Neural cell (in vitro differentiated cells): ENCODE measurements around the gene NUDT19. TPM values are rescaled to one million over a fixed set of nuclear protein-coding genes. Genes with fewer than 3 reads are reported as not detected.
"Not testable (repeated sequence)": the region's sequence is repeated elsewhere in the genome, so short reads cannot be mapped to it uniquely, and the experiment has no call there.

ENCODE experiments used
- H2AFZ ChIP-seq: fragments of 200-600, 300-800 bp; sonication (generic), shearing (Covaris generic); 2 replicates; pipeline ENCODE4 v1.6.0; 2014; ENCODE audit warnings: low read depth, mild to moderate bottlenecking, antibody characterized with exemption, low read length, moderate library complexity
- H3F3A ChIP-seq: fragments of 200-600 bp; shearing (Covaris generic); 2 replicates; pipeline ENCODE4 v1.6.1; 2016; ENCODE audit warnings: mild to moderate bottlenecking, moderate library complexity, mixed read lengths, antibody characterized with exemption, low read length; ENCODE audit not compliant: insufficient read depth, poor library complexity, severe bottlenecking
- H3K27ac ChIP-seq: fragments of 200-600, 300-800 bp; sonication (generic), shearing (Covaris generic); 2 replicates; pipeline ENCODE4 v1.5.1; 2014; ENCODE audit warnings: mild to moderate bottlenecking, low read length, moderate library complexity
- H3K27me3 ChIP-seq: fragments of 300-800, 200-600 bp; sonication (generic), shearing (Covaris generic); 2 replicates; pipeline ENCODE4 v1.6.0; 2014; ENCODE audit warnings: mild to moderate bottlenecking, low read depth, low read length, moderate library complexity; ENCODE audit not compliant: insufficient read depth
- H3K36me3 ChIP-seq: fragments of 300-800, 200-600 bp; sonication (generic), shearing (Covaris generic); 2 replicates; pipeline ENCODE4 v1.5.1; 2014; ENCODE audit warnings: mild to moderate bottlenecking, antibody characterized with exemption, low read length, moderate library complexity; ENCODE audit not compliant: insufficient read depth
- H3K4me2 ChIP-seq: fragments of 300-800, 200-600 bp; sonication (generic), shearing (Covaris generic); 2 replicates; pipeline ENCODE4 v1.6.0; 2014; ENCODE audit warnings: mild to moderate bottlenecking, low read length
- H3K4me3 ChIP-seq: fragments of 300-800, 200-600 bp; sonication (generic), shearing (Covaris generic); 2 replicates; pipeline ENCODE4 v1.5.1; 2014; ENCODE audit warnings: mild to moderate bottlenecking, low read length, moderate library complexity
- H3K79me2 ChIP-seq: fragments of 200-600 bp; shearing (Covaris generic); replicated peaks from 2 replicates; pipeline ENCODE4 v1.6.0; 2014; ENCODE audit warnings: mild to moderate bottlenecking, low read length, moderate library complexity; ENCODE audit not compliant: insufficient read depth
- H3K9ac ChIP-seq: fragments of 300-800, 200-600 bp; sonication (generic), shearing (Covaris generic); 2 replicates; pipeline ENCODE4 v1.6.1; 2016; ENCODE audit warnings: mild to moderate bottlenecking, low read length, mixed read lengths
- H3K9me2 ChIP-seq: fragments of 200-600 bp; shearing (Covaris generic); 2 replicates; pipeline ENCODE4 v1.6.1; 2016; ENCODE audit warnings: mild to moderate bottlenecking, low read length, mixed read lengths; ENCODE audit not compliant: insufficient read depth
- H3K9me3 ChIP-seq: fragments of 200-600, 300-800 bp; sonication (generic), shearing (Covaris generic); 2 replicates; pipeline ENCODE4 v1.6.1; 2016; ENCODE audit warnings: mild to moderate bottlenecking, mixed run types, low read length, moderate library complexity, mixed read lengths
- H4K20me1 ChIP-seq: fragments of 200-600 bp; shearing (Covaris generic); 2 replicates; pipeline ENCODE4 v1.6.1; 2016; ENCODE audit warnings: mild to moderate bottlenecking, mixed run types; ENCODE audit not compliant: insufficient read depth
- EP300 ChIP-seq: fragments of 450-650 bp; conservative IDR thresholded peaks from 2 replicates; pipeline ENCODE4 v1.6.1; 2014; ENCODE audit warnings: antibody characterized with exemption, mild to moderate bottlenecking, moderate library complexity; ENCODE audit not compliant: poor library complexity, severe bottlenecking
- EZH2 ChIP-seq: fragments of 200-600, 300-800 bp; shearing (Covaris generic), sonication (generic); IDR thresholded peaks from 2 replicates; pipeline ENCODE4 v1.6.1; 2014; ENCODE audit warnings: antibody characterized with exemption, low read length, borderline replicate concordance, mild to moderate bottlenecking; ENCODE audit not compliant: insufficient read depth, poor library complexity, severe bottlenecking
- MXI1 ChIP-seq: fragments of 450-650 bp; conservative IDR thresholded peaks from 2 replicates; pipeline ENCODE4 v1.6.1; 2014; ENCODE audit warnings: antibody characterized with exemption, mild to moderate bottlenecking; ENCODE audit not compliant: poor library complexity, severe bottlenecking
- POLR2AphosphoS5 ChIP-seq: IDR thresholded peaks from 2 replicates; pipeline ENCODE4 v1.6.1; 2012
- RAD21 ChIP-seq: fragments of 450-650 bp; conservative IDR thresholded peaks from 2 replicates; pipeline ENCODE4 v1.6.1; 2014; ENCODE audit warnings: antibody characterized with exemption, mild to moderate bottlenecking, moderate library complexity
- SMC3 ChIP-seq: fragments of 450-650 bp; conservative IDR thresholded peaks from 2 replicates; pipeline ENCODE4 v1.6.1; 2014; ENCODE audit warnings: antibody characterized with exemption, mild to moderate bottlenecking, moderate library complexity; ENCODE audit not compliant: poor library complexity
- TAF1 ChIP-seq: IDR thresholded peaks from 2 replicates; pipeline ENCODE4 v1.6.1; 2012; ENCODE audit warnings: low read depth
- polyA plus RNA-seq: library from polyadenylated mRNA; depleted of rRNA; stranded (reverse); fragments of >200 nt; gene quantifications from 2 replicates; pipeline ENCODE4 v1.2.3, GENCODE V29; 2014
- TF ChIP-seq, protein P1 (sequence below): IDR thresholded peaks from 2 replicates; pipeline ENCODE4 v1.6.1; 2012; ENCODE audit warnings: borderline replicate concordance
- TF ChIP-seq, protein P2 (sequence below): fragments of 450-650 bp; IDR thresholded peaks from 2 replicates; pipeline ENCODE4 v1.5.1; 2014; ENCODE audit warnings: antibody characterized with exemption, mild to moderate bottlenecking, moderate library complexity; ENCODE audit not compliant: poor library complexity, severe bottlenecking

NUDT19 gene
- polyA plus RNA-seq, 1 donor from 2014 or later, result 1.2 TPM

DNA sequence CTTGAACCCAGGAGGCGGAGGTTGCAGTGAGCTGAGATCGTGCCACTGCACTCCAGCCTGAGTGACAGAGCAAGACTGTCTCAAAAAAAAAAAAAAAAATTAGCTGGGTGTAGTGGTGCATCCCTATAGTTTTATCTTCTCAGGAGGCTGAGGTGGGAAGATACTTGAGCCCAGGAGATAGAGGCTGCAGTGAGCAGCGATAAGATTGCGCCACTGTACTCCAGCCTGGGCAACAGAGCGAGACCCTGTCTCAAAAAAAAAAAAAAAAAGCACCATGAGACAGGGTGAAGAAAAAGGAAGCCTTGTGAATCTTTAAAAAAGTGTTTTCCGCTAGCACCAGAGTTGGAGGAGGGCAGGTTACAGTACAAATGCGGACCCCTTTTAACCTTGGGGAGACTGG lies 24.6 kb downstream of the NUDT19 start:
- not testable (repeated sequence) for H3K9me2 ChIP-seq, H3K4me3 ChIP-seq, H2AFZ ChIP-seq

DNA sequence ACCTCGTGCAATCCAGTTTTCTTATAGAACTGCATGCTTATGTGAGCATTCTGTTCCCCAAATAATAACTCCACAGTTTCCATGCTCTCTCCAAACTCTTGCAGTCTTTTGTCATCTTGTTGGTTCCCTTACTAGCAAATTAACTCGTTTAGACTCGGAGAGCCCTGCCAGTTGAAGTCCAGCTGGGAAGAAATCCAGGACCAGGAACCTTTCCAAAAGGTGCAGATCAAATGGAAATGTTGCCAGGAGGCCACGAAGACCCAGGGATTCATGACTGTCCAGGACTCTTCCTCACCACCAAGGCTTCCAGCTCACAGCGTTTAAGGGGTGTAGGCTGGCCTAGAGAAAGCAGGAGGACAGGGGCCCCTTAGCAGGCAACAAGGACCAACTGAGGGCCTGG lies 25.9 kb downstream of the NUDT19 start:
- no peaks in the 10 kb centered on the region for H3F3A ChIP-seq
- no peaks in the 10 kb centered on the region for H3K9me3 ChIP-seq
- H3K4me2 ChIP-seq, result no peak overlapping the region
- H3K9ac ChIP-seq, result no peak overlapping the region
- no peaks in the 10 kb centered on the region for H4K20me1 ChIP-seq
- no peak overlapping the region for H3K4me3 ChIP-seq
- TF ChIP-seq POLR2AphosphoS5, result no peak
- TF ChIP-seq MXI1, result no peak
- no peaks in the 10 kb centered on the region for H3K79me2 ChIP-seq
- no peaks in the 10 kb centered on the region for H3K9me2 ChIP-seq
- no peaks in the 10 kb centered on the region for H3K36me3 ChIP-seq
- H3K27me3 ChIP-seq, result no peaks in the 10 kb centered on the region
- no peak overlapping the region for H3K27ac ChIP-seq
- H2AFZ ChIP-seq, result no peak overlapping the region

More for the DNA sequence above, 24.6 kb downstream of the NUDT19 start:
- H3K9ac ChIP-seq, H3K27ac ChIP-seq, H3K27me3 ChIP-seq, H3K36me3 ChIP-seq, H3K79me2 ChIP-seq, H4K20me1 ChIP-seq, H3K9me3 ChIP-seq, H3F3A ChIP-seq, H3K4me2 ChIP-seq: not testable (repeated sequence)

DNA sequence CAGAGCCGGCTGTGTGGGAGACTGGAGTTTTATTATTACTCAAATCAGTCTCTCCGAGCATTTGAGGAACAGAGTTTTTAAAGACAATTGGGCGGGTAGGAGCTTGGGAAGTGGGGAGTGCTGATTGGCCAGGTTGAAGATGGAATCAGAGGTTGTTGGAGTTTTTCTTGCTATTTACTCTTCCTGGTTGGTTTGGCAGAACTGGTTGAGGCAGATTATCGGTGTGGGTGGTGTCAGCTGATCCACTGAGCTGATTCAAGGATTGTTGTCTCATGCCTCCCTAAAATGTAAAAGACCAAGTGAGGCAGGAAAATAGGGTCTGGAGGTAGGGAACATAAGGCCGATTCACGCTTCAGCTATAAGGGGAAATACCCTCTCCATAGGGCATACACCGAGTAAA lies 26.7 kb downstream of the NUDT19 start:
- H3K4me3 ChIP-seq, result no peak overlapping the region
- H3K9me3 ChIP-seq, result no peaks in the 10 kb centered on the region
- TF ChIP-seq TAF1 (no peak), POLR2AphosphoS5 (no peak), MXI1 (no peak), EP300 (no peak), RAD21 (no peak), SMC3 (no peak), EZH2 (no peak)
- TF ChIP-seq, protein P1, sequence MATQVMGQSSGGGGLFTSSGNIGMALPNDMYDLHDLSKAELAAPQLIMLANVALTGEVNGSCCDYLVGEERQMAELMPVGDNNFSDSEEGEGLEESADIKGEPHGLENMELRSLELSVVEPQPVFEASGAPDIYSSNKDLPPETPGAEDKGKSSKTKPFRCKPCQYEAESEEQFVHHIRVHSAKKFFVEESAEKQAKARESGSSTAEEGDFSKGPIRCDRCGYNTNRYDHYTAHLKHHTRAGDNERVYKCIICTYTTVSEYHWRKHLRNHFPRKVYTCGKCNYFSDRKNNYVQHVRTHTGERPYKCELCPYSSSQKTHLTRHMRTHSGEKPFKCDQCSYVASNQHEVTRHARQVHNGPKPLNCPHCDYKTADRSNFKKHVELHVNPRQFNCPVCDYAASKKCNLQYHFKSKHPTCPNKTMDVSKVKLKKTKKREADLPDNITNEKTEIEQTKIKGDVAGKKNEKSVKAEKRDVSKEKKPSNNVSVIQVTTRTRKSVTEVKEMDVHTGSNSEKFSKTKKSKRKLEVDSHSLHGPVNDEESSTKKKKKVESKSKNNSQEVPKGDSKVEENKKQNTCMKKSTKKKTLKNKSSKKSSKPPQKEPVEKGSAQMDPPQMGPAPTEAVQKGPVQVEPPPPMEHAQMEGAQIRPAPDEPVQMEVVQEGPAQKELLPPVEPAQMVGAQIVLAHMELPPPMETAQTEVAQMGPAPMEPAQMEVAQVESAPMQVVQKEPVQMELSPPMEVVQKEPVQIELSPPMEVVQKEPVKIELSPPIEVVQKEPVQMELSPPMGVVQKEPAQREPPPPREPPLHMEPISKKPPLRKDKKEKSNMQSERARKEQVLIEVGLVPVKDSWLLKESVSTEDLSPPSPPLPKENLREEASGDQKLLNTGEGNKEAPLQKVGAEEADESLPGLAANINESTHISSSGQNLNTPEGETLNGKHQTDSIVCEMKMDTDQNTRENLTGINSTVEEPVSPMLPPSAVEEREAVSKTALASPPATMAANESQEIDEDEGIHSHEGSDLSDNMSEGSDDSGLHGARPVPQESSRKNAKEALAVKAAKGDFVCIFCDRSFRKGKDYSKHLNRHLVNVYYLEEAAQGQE, result no peak
- TF ChIP-seq, protein P2, sequence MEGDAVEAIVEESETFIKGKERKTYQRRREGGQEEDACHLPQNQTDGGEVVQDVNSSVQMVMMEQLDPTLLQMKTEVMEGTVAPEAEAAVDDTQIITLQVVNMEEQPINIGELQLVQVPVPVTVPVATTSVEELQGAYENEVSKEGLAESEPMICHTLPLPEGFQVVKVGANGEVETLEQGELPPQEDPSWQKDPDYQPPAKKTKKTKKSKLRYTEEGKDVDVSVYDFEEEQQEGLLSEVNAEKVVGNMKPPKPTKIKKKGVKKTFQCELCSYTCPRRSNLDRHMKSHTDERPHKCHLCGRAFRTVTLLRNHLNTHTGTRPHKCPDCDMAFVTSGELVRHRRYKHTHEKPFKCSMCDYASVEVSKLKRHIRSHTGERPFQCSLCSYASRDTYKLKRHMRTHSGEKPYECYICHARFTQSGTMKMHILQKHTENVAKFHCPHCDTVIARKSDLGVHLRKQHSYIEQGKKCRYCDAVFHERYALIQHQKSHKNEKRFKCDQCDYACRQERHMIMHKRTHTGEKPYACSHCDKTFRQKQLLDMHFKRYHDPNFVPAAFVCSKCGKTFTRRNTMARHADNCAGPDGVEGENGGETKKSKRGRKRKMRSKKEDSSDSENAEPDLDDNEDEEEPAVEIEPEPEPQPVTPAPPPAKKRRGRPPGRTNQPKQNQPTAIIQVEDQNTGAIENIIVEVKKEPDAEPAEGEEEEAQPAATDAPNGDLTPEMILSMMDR, result no peak
- no peaks in the 10 kb centered on the region for H3K9me2 ChIP-seq
- no peaks in the 10 kb centered on the region for H3F3A ChIP-seq
- no peaks in the 10 kb centered on the region for H3K79me2 ChIP-seq
- H4K20me1 ChIP-seq, result no peaks in the 10 kb centered on the region
- H3K27me3 ChIP-seq, result no peaks in the 10 kb centered on the region
- no peak overlapping the region for H3K27ac ChIP-seq
- no peak overlapping the region for H2AFZ ChIP-seq
- no peak overlapping the region for H3K4me2 ChIP-seq
- H3K9ac ChIP-seq, result no peak overlapping the region
- no peaks in the 10 kb centered on the region for H3K36me3 ChIP-seq
